SK-N-SH (cell line): Measurements from ENCODE around the gene PISD.

Experiments used
- CHD2 ChIP-seq: fragments of 150-350 bp; IDR thresholded peaks from 2 replicates; pipeline ENCODE4 v1.6.1; 2018; ENCODE audit warnings: low read length; ENCODE audit not compliant: partially characterized antibody
- ELF1 ChIP-seq: IDR thresholded peaks from 2 replicates; pipeline ENCODE4 v1.4.0; 2012
- RAD21 ChIP-seq: IDR thresholded peaks from 2 replicates; pipeline ENCODE4 v1.6.1; 2012; ENCODE audit warnings: mild to moderate bottlenecking, low read length
- USF1 ChIP-seq: IDR thresholded peaks from 2 replicates; pipeline ENCODE4 v1.4.0; 2012; ENCODE audit warnings: low read depth, borderline replicate concordance
- TF ChIP-seq, protein P1 (sequence below): fragments of 200-600 bp; sonication (generic); IDR thresholded peaks from 2 replicates; pipeline ENCODE4 v1.6.1; 2017; ENCODE audit warnings: antibody characterized with exemption, mild to moderate bottlenecking, moderate library complexity

DNA sequence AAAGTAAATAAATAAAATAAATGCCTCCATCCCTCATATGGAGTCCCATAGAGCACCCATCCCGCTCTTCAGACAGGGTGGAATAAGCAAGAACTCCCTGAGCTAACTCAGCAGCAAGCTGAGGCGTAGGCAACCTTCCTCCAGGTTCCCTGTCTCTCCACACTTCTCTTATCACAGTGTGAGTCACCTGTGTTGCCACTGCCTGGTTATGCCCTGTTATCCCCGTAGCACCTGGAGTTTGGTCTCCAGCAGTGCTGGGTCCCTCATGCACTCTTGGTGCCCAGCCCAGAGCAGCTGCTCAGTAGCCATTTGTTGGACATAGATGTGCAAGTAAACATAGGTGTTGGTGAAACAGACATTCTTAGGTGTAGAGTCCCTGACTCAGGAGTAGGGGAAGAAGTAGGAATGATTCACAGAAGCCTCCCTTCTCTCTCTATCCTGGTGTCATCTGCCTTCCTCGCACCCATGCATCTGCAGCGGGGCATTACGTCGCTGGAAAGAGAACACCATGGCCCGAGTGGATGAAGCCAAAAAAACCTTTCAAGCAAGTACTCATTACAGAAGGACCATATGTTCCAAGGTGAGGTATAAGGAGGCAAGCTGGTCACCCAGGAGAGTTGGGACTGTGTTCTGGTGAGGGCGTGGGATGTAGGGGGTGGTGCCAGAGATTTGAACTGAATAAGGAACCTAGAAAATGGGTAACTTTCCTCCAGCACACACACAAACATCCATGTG lies 56.0 kb downstream of the PISD start:
- TF ChIP-seq ELF1 (no peak), RAD21 (no peak), CHD2 (no peak), USF1 (no peak)
- TF ChIP-seq, protein P1, sequence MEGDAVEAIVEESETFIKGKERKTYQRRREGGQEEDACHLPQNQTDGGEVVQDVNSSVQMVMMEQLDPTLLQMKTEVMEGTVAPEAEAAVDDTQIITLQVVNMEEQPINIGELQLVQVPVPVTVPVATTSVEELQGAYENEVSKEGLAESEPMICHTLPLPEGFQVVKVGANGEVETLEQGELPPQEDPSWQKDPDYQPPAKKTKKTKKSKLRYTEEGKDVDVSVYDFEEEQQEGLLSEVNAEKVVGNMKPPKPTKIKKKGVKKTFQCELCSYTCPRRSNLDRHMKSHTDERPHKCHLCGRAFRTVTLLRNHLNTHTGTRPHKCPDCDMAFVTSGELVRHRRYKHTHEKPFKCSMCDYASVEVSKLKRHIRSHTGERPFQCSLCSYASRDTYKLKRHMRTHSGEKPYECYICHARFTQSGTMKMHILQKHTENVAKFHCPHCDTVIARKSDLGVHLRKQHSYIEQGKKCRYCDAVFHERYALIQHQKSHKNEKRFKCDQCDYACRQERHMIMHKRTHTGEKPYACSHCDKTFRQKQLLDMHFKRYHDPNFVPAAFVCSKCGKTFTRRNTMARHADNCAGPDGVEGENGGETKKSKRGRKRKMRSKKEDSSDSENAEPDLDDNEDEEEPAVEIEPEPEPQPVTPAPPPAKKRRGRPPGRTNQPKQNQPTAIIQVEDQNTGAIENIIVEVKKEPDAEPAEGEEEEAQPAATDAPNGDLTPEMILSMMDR = no peak
